HL-60 (cell line): ENCODE results near the gene CACNG6.

Source experiments
- SPI1 ChIP-seq: IDR thresholded peaks from 2 replicates; pipeline ENCODE4 v1.6.1; 2012; ENCODE audit warnings: low read depth, mild to moderate bottlenecking, borderline replicate concordance
- TF ChIP-seq, protein P1 (sequence below): IDR thresholded peaks from one replicate; pipeline ENCODE4 v1.5.1; 2011; ENCODE audit warnings: low read length, control low read depth, inconsistent platforms; ENCODE audit not compliant: insufficient read depth
- TF ChIP-seq, protein P2 (sequence below): IDR thresholded peaks from 2 replicates; pipeline ENCODE4 v1.6.1; 2012; ENCODE audit warnings: low read depth; ENCODE audit not compliant: insufficient replicate concordance

DNA sequence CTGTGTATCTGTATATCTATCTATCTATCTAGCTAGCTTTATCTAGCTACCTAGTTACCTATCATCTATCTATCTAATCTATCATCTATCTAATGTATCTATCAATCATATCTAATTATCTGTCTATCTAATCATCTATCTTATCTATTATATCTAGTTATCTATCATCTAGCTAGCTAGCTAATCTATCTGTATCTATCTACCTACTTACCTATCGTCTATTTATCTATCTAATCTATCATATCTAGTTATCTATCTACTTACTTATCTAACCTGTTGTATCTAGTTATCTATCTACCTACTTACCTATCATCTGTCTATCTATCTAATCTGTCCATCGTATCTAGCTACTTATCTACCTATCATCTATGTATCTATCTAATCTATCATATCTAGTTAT, 54.3 kb downstream of the CACNG6 start:
- TF ChIP-seq, protein P1, sequence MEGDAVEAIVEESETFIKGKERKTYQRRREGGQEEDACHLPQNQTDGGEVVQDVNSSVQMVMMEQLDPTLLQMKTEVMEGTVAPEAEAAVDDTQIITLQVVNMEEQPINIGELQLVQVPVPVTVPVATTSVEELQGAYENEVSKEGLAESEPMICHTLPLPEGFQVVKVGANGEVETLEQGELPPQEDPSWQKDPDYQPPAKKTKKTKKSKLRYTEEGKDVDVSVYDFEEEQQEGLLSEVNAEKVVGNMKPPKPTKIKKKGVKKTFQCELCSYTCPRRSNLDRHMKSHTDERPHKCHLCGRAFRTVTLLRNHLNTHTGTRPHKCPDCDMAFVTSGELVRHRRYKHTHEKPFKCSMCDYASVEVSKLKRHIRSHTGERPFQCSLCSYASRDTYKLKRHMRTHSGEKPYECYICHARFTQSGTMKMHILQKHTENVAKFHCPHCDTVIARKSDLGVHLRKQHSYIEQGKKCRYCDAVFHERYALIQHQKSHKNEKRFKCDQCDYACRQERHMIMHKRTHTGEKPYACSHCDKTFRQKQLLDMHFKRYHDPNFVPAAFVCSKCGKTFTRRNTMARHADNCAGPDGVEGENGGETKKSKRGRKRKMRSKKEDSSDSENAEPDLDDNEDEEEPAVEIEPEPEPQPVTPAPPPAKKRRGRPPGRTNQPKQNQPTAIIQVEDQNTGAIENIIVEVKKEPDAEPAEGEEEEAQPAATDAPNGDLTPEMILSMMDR, result no peak
- TF ChIP-seq, protein P2, sequence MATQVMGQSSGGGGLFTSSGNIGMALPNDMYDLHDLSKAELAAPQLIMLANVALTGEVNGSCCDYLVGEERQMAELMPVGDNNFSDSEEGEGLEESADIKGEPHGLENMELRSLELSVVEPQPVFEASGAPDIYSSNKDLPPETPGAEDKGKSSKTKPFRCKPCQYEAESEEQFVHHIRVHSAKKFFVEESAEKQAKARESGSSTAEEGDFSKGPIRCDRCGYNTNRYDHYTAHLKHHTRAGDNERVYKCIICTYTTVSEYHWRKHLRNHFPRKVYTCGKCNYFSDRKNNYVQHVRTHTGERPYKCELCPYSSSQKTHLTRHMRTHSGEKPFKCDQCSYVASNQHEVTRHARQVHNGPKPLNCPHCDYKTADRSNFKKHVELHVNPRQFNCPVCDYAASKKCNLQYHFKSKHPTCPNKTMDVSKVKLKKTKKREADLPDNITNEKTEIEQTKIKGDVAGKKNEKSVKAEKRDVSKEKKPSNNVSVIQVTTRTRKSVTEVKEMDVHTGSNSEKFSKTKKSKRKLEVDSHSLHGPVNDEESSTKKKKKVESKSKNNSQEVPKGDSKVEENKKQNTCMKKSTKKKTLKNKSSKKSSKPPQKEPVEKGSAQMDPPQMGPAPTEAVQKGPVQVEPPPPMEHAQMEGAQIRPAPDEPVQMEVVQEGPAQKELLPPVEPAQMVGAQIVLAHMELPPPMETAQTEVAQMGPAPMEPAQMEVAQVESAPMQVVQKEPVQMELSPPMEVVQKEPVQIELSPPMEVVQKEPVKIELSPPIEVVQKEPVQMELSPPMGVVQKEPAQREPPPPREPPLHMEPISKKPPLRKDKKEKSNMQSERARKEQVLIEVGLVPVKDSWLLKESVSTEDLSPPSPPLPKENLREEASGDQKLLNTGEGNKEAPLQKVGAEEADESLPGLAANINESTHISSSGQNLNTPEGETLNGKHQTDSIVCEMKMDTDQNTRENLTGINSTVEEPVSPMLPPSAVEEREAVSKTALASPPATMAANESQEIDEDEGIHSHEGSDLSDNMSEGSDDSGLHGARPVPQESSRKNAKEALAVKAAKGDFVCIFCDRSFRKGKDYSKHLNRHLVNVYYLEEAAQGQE, result no peak
- no peak for TF ChIP-seq SPI1
